HCT116 (cell line): Measurements from ENCODE around the gene C15orf39.

ENCODE experiments used
- EZH2 ChIP-seq: fragments of 200-600 bp; sonication (generic); IDR thresholded peaks from 2 replicates; pipeline ENCODE4 v1.6.1; 2017; ENCODE audit warnings: antibody characterized with exemption, mixed run types
- POLR2A ChIP-seq: IDR thresholded peaks from 2 replicates; pipeline ENCODE4 v1.7.0; 2011; ENCODE audit warnings: borderline replicate concordance; ENCODE audit not compliant: insufficient read depth, insufficient read length; ENCODE audit errors: extremely low read depth
- RAD21 ChIP-seq: IDR thresholded peaks from 2 replicates; pipeline ENCODE4 v1.6.1; 2012; ENCODE audit warnings: low read depth, mild to moderate bottlenecking
- SP1 ChIP-seq: IDR thresholded peaks from 2 replicates; pipeline ENCODE4 v1.6.1; 2012; ENCODE audit warnings: low read depth
- TF ChIP-seq, protein P1 (sequence below), 3 experiments: fragments of 200-600 bp in 1 of 3; sonication (generic) in 1 of 3; IDR thresholded peaks in 2 of 3; conservative IDR thresholded peaks in 1 of 3; 2 replicates each; pipeline ENCODE4 v1.5.1; 2012 to 2017; ENCODE audit warnings: low read depth in 2 of 3, low read length in 2 of 3, antibody characterized with exemption in 1 of 3, borderline replicate concordance in 1 of 3, control low read depth in 1 of 3, mild to moderate bottlenecking in 1 of 3, mixed read lengths in 1 of 3, mixed run types in 1 of 3, moderate library complexity in 1 of 3; ENCODE audit not compliant: insufficient read depth in 1 of 3
- TF ChIP-seq, protein P2 (sequence below): IDR thresholded peaks from 2 replicates; pipeline ENCODE4 v1.6.1; 2012

DNA sequence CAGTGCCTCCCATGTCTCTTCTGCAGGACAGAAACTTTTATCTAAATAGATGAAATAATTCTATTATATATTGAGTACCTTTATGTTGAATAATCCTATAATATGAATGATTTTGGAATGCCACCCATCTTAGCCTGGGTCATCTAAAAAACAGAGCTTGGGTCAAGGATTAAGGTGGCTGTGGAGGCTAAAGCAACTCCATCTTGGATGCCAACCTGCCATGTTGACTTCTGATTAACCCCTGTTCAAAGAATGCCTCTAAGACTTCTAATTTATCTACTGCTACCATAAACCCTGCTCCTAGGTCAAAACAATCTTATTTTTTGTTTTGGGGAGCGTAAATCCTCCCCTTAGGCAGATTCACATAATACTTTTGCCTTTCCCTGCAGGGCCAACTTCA is 31.5 kb upstream of the C15orf39 start:
- TF ChIP-seq, protein P1, sequence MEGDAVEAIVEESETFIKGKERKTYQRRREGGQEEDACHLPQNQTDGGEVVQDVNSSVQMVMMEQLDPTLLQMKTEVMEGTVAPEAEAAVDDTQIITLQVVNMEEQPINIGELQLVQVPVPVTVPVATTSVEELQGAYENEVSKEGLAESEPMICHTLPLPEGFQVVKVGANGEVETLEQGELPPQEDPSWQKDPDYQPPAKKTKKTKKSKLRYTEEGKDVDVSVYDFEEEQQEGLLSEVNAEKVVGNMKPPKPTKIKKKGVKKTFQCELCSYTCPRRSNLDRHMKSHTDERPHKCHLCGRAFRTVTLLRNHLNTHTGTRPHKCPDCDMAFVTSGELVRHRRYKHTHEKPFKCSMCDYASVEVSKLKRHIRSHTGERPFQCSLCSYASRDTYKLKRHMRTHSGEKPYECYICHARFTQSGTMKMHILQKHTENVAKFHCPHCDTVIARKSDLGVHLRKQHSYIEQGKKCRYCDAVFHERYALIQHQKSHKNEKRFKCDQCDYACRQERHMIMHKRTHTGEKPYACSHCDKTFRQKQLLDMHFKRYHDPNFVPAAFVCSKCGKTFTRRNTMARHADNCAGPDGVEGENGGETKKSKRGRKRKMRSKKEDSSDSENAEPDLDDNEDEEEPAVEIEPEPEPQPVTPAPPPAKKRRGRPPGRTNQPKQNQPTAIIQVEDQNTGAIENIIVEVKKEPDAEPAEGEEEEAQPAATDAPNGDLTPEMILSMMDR (IDR thresholded peaks at IDR 0.05 in 2 of 3, conservative IDR thresholded peaks at IDR 0.05 in 1 of 3; ENCODE audit: borderline replicate concordance in 1 of 3, insufficient read depth in 1 of 3, low read depth in 2 of 3, low read length in 2 of 3), result no peak
- no peak for TF ChIP-seq RAD21
- no peak for TF ChIP-seq POLR2A
- TF ChIP-seq, protein P2, sequence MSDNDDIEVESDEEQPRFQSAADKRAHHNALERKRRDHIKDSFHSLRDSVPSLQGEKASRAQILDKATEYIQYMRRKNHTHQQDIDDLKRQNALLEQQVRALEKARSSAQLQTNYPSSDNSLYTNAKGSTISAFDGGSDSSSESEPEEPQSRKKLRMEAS, result no peak
- TF ChIP-seq EZH2, result no peak
- TF ChIP-seq SP1, result no peak
